ENCODE results near the gene SLC22A15.

The SLC22A15 gene

GRCh38 chr1:116115476-116116439, 139.4 kb downstream of the SLC22A15 start:
- TF ChIP-seq MYC (IDR thresholded peaks at IDR 0.05; ENCODE audit: low read depth, low read length) (no peak), POLR2A (IDR thresholded peaks at IDR 0.05; ENCODE audit: extremely low read depth, insufficient read length) (no peak), CTCF (IDR thresholded peaks at IDR 0.05; ENCODE audit: low read depth, low read length) (no peak), MAX (IDR thresholded peaks at IDR 0.05; ENCODE audit: low read depth, low read length) (no peak)
- no peak for DNase-seq (ENCODE audit: low read depth)
- no peak overlapping the region for H3K4me3 ChIP-seq (ENCODE audit: low read depth, low read length)

GRCh38 chr1:116118471-116118870, 142.2 kb downstream of the SLC22A15 start:
- no peak overlapping the region for H3K4me3 ChIP-seq (ENCODE audit: low read depth, low read length)
- DNase-seq (ENCODE audit: low read depth) = no peak

More at GRCh38 chr1:116118471-116118870, 142.2 kb downstream of the SLC22A15 start:
- no peak for TF ChIP-seq POLR2A (IDR thresholded peaks at IDR 0.05; ENCODE audit: extremely low read depth, insufficient read length)
- no peak for TF ChIP-seq MAX (IDR thresholded peaks at IDR 0.05; ENCODE audit: low read depth, low read length)
- TF ChIP-seq CTCF (IDR thresholded peaks at IDR 0.05; ENCODE audit: low read depth, low read length) = no peak
- no peak for TF ChIP-seq MYC (IDR thresholded peaks at IDR 0.05; ENCODE audit: low read depth, low read length)
